WTC11 (cell line): ENCODE data around the gene PPP2R5E. TPM values are rescaled to one million over a fixed set of nuclear protein-coding genes. Genes with fewer than 3 reads are reported as not detected.

Experiments
- ATAC-seq: fragments of 200-7000 bp; cut with Tn5 transposase; 2 replicates; pipeline ENCODE4 v1.10.0; 2021; ENCODE audit warnings: mild to moderate bottlenecking, moderate library complexity
- CTCF ChIA-PET: fragments of 300-600 bp; sonication (Branson Sonifier 250); formaldehyde crosslinking; loops from one replicate; lab custom pipeline; 2021; ENCODE audit warnings: antibody characterized with exemption; lab: Charles Lee
- POLR2A ChIA-PET: fragments of 350-600 bp; sonication (Branson Sonifier 250); formaldehyde crosslinking; loops from one replicate; lab custom pipeline; 2021; ENCODE audit warnings: antibody characterized with exemption; lab: Charles Lee
- DNase-seq: peaks from one replicate; pipeline ENCODE4 v3.0.0; 2021; ENCODE audit warnings: low spot score
- H3K27ac Mint-ChIP-seq: 2 replicates; pipeline ENCODE4 v1.8.0; 2021; ENCODE audit warnings: mixed read lengths
- H3K27me3 Mint-ChIP-seq: 2 replicates; pipeline ENCODE4 v1.8.0; 2021; ENCODE audit warnings: low read depth, mild to moderate bottlenecking, moderate library complexity, mixed read lengths
- H3K36me3 Mint-ChIP-seq: 2 replicates; pipeline ENCODE4 v1.8.0; 2021; ENCODE audit warnings: mixed read lengths
- H3K4me1 Mint-ChIP-seq: 2 replicates; pipeline ENCODE4 v1.8.0; 2022; ENCODE audit warnings: mixed read lengths
- H3K4me3 Mint-ChIP-seq: 2 replicates; pipeline ENCODE4 v1.8.0; 2021; ENCODE audit warnings: mild to moderate bottlenecking, moderate library complexity, mixed read lengths
- H3K9me3 Mint-ChIP-seq: 2 replicates; pipeline ENCODE4 v1.8.0; 2021; ENCODE audit warnings: mixed read lengths
- AR ChIP-seq: fragments of 250-450 bp; sonication (Bioruptor Pico); IDR thresholded peaks from 2 replicates; pipeline ENCODE4 v1.9.0; 2021; ENCODE audit warnings: mild to moderate bottlenecking
- CBFB ChIP-seq: sonication (generic); formaldehyde crosslinking; IDR thresholded peaks from 2 replicates; pipeline ENCODE4 v1.8.1; 2022; ENCODE audit warnings: mild to moderate bottlenecking, low read depth, missing genetic modification reagents
- CREB1 ChIP-seq: sonication (generic); formaldehyde crosslinking; IDR thresholded peaks from 2 replicates; pipeline ENCODE4 v1.8.0; 2023; ENCODE audit warnings: mild to moderate bottlenecking, missing genetic modification reagents
- FOXK1 ChIP-seq: sonication (generic); formaldehyde crosslinking; IDR thresholded peaks from 2 replicates; pipeline ENCODE4 v1.8.0; 2022; ENCODE audit warnings: mild to moderate bottlenecking, moderate library complexity, missing genetic modification reagents
- HMGXB4 ChIP-seq: sonication (generic); formaldehyde crosslinking; IDR thresholded peaks from 2 replicates; pipeline ENCODE4 v1.8.1; 2023; ENCODE audit warnings: mild to moderate bottlenecking, moderate library complexity, missing genetic modification reagents
- SMAD4 ChIP-seq: sonication (generic); formaldehyde crosslinking; IDR thresholded peaks from 2 replicates; pipeline ENCODE4 v1.8.0; 2022; ENCODE audit warnings: mild to moderate bottlenecking, missing genetic modification reagents
- STAT6 ChIP-seq: sonication (generic); formaldehyde crosslinking; conservative IDR thresholded peaks from 2 replicates; pipeline ENCODE4 v1.8.1; 2023; ENCODE audit warnings: mild to moderate bottlenecking, low read depth, missing genetic modification reagents, moderate library complexity
- TEAD4 ChIP-seq: sonication (generic); formaldehyde crosslinking; IDR thresholded peaks from 2 replicates; pipeline ENCODE4 v1.8.0; 2022; ENCODE audit warnings: mild to moderate bottlenecking, missing genetic modification reagents
- ZBTB21 ChIP-seq: sonication (generic); formaldehyde crosslinking; IDR thresholded peaks from 2 replicates; pipeline ENCODE4 v1.8.1; 2023; ENCODE audit warnings: mild to moderate bottlenecking, missing genetic modification reagents, borderline replicate concordance
- ZBTB43 ChIP-seq: sonication (generic); formaldehyde crosslinking; IDR thresholded peaks from 2 replicates; pipeline ENCODE4 v1.8.1; 2023; ENCODE audit warnings: mild to moderate bottlenecking, missing genetic modification reagents
- ZMAT4 ChIP-seq: fragments of 250-450 bp; sonication (Bioruptor Pico); IDR thresholded peaks from 2 replicates; pipeline ENCODE4 v1.9.0; 2021; ENCODE audit warnings: mild to moderate bottlenecking
- ZNF138 ChIP-seq: sonication (generic); formaldehyde crosslinking; conservative IDR thresholded peaks from 2 replicates; pipeline ENCODE4 v1.8.1; 2022; ENCODE audit warnings: mild to moderate bottlenecking, moderate library complexity, missing genetic modification reagents
- ZNF423 ChIP-seq: fragments of 250-450 bp; sonication (Bioruptor Pico); IDR thresholded peaks from 2 replicates; pipeline ENCODE4 v2.1.2; 2022; ENCODE audit warnings: mild to moderate bottlenecking, moderate library complexity
- total RNA-seq: library from RNA; stranded (reverse); gene quantifications from 3 replicates; pipeline ENCODE4 v1.2.3, GENCODE V29; 2021
- TF ChIP-seq, protein P1 (sequence below): sonication (generic); formaldehyde crosslinking; conservative IDR thresholded peaks from 2 replicates; pipeline ENCODE4 v1.8.1; 2022; ENCODE audit warnings: mild to moderate bottlenecking, missing genetic modification reagents
- TF ChIP-seq, protein P2 (sequence below): fragments of 250-450 bp; sonication (Bioruptor Pico); IDR thresholded peaks from 2 replicates; pipeline ENCODE4 v1.9.0; 2021; ENCODE audit warnings: moderate library complexity, mild to moderate bottlenecking, inconsistent platforms, borderline replicate concordance
- TF ChIP-seq, protein P3 (sequence below): sonication (generic); formaldehyde crosslinking; IDR thresholded peaks from 2 replicates; pipeline ENCODE4 v1.8.1; 2022; ENCODE audit warnings: missing genetic modification reagents, borderline replicate concordance

Gene PPP2R5E
- total RNA-seq, 1 experiment from 2014 or later: 59.0 TPM

- DNase-seq (no peak), ATAC-seq (no peak)
- no peak overlapping the region for H3K27ac Mint-ChIP-seq
- H3K4me3 Mint-ChIP-seq: no peak overlapping the region
- 0 out of 2 replicates have a peak, but pooled peaks cover 4% of the 10 kb centered on the region for H3K4me1 Mint-ChIP-seq
- POLR2A ChIA-PET: no interaction called here
- TF ChIP-seq ZBTB21 (CRISPR knock-in tag): no peak
- no peaks in the 10 kb centered on the region for H3K36me3 Mint-ChIP-seq
- CTCF ChIA-PET: no interaction called here
- H3K9me3 Mint-ChIP-seq: no peaks in the 10 kb centered on the region
- no peaks in the 10 kb centered on the region for H3K27me3 Mint-ChIP-seq
Observed at GRCh38 chr14:63357841-63358240, 185.3 kb downstream of the PPP2R5E start.

GRCh38 chr14:63345826-63346225 lies 197.4 kb downstream of the PPP2R5E start:
- H3K36me3 Mint-ChIP-seq: no peaks in the 10 kb centered on the region
- H3K27ac Mint-ChIP-seq: no peak overlapping the region
- no peak for DNase-seq
- CTCF ChIA-PET: no interaction called here
- H3K4me3 Mint-ChIP-seq: no peak overlapping the region
- no peak for ATAC-seq
- 0 out of 2 replicates have a peak, but pooled peaks cover 5% of the 10 kb centered on the region for H3K4me1 Mint-ChIP-seq
- no peak for TF ChIP-seq CBFB (CRISPR knock-in tag)
- no peak for TF ChIP-seq HMGXB4 (CRISPR knock-in tag)
- no peak for TF ChIP-seq AR
- no peak for TF ChIP-seq SMAD4 (CRISPR knock-in tag)
- TF ChIP-seq STAT6 (CRISPR knock-in tag): no peak
- TF ChIP-seq CREB1 (CRISPR knock-in tag): no peak
- TF ChIP-seq ZNF138 (CRISPR knock-in tag): no peak
- TF ChIP-seq, protein P1, sequence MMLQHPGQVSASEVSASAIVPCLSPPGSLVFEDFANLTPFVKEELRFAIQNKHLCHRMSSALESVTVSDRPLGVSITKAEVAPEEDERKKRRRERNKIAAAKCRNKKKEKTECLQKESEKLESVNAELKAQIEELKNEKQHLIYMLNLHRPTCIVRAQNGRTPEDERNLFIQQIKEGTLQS (CRISPR knock-in tag): no peak
- TF ChIP-seq TEAD4 (CRISPR knock-in tag): no peak
- TF ChIP-seq, protein P2, sequence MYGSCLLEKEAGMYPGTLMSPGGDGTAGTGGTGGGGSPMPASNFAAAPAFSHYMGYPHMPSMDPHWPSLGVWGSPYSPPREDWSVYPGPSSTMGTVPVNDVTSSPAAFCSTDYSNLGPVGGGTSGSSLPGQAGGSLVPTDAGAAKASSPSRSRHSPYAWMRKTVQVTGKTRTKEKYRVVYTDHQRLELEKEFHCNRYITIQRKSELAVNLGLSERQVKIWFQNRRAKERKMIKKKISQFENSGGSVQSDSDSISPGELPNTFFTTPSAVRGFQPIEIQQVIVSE (CRISPR knock-in tag): no peak
- H3K27me3 Mint-ChIP-seq: no peaks in the 10 kb centered on the region; the same call in 1 of the 2 replicates
- no peaks in the 10 kb centered on the region for H3K9me3 Mint-ChIP-seq
- POLR2A ChIA-PET: no interaction called here

DNA sequence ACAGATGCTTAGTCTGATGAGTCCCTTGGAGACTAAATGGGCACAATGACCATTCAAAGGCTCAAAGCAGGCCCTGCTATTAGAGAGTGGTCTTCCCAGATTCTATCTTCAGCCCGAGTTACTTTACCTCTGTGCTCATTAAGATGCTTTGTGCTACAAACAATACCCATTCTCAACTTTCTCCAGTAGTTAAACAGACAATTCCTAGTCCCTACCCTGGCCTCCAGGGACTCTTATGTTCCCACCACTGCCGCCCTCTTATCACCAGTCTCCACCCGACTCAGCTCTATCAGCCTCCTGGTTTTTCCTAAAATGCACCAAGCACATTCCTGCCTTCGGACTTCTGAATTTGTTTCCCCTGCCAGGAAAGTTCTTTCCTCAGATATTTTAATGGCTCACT lies 198.8 kb downstream of the PPP2R5E start:
- no peak overlapping the region for H3K4me3 Mint-ChIP-seq
- ChIA-PET CTCF (no interaction called here), POLR2A (no interaction called here)
- H3K4me1 Mint-ChIP-seq: 0 out of 2 replicates have a peak, but pooled peaks cover 5% of the 10 kb centered on the region
- no peak overlapping the region for H3K27ac Mint-ChIP-seq
- no peaks in the 10 kb centered on the region for H3K36me3 Mint-ChIP-seq
- H3K27me3 Mint-ChIP-seq: no peaks in the 10 kb centered on the region; the same call in none of the 2 replicates
- ATAC-seq (peak; percentile 32; the same call in 1 of the 2 replicates), DNase-seq (no peak)
- TF ChIP-seq, protein P3, sequence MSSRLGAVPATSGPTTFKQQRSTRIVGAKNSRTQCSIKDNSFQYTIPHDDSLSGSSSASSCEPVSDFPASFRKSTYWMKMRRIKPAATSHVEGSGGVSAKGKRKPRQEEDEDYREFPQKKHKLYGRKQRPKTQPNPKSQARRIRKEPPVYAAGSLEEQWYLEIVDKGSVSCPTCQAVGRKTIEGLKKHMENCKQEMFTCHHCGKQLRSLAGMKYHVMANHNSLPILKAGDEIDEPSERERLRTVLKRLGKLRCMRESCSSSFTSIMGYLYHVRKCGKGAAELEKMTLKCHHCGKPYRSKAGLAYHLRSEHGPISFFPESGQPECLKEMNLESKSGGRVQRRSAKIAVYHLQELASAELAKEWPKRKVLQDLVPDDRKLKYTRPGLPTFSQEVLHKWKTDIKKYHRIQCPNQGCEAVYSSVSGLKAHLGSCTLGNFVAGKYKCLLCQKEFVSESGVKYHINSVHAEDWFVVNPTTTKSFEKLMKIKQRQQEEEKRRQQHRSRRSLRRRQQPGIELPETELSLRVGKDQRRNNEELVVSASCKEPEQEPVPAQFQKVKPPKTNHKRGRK (CRISPR knock-in tag): no peak
- no peak for TF ChIP-seq ZNF423 (CRISPR knock-in tag)
- no peak for TF ChIP-seq ZMAT4
- TF ChIP-seq FOXK1 (CRISPR knock-in tag): no peak
- TF ChIP-seq, protein P2 (CRISPR knock-in tag): no peak
- TF ChIP-seq ZBTB43 (CRISPR knock-in tag): no peak
- no peaks in the 10 kb centered on the region for H3K9me3 Mint-ChIP-seq
